Measurements from ENCODE around the gene GAGE12D. TPM values are rescaled to one million over a fixed set of nuclear protein-coding genes. Genes with fewer than 3 reads are reported as not detected.

Gene GAGE12D
- total RNA-seq, 3 donors from 2014 or later, result not detected

Other genes starting within 250 kb of the GAGE12D start
- not detected for gene GAGE10, start 238.1 kb upstream of the GAGE12D start, total RNA-seq
- gene GAGE12J, start 219.7 kb upstream of the GAGE12D start, total RNA-seq, result not detected
- not detected for gene GAGE13, start 210.2 kb upstream of the GAGE12D start, total RNA-seq
- not detected for gene GAGE12C, start 9.6 kb upstream of the GAGE12D start, total RNA-seq
- gene GAGE12E, start 9.6 kb downstream of the GAGE12D start, total RNA-seq, result not detected
- gene GAGE12F, start 19.1 kb downstream of the GAGE12D start, total RNA-seq, result not detected
- not detected for gene GAGE12G, start 28.7 kb downstream of the GAGE12D start, total RNA-seq
- not detected for gene GAGE12H, start 38.2 kb downstream of the GAGE12D start, total RNA-seq
- gene GAGE2A, start 47.8 kb downstream of the GAGE12D start, total RNA-seq, result not detected
- gene GAGE1, start 57.3 kb downstream of the GAGE12D start, total RNA-seq, result not detected
- not detected for gene PAGE1, start 154.3 kb downstream of the GAGE12D start, total RNA-seq

Measured in breast epithelium (tissue), 3 donors.